ENCODE data around the gene RPL28.

RPL28 gene

GRCh38 chr19:55348317-55349034, 37.3 kb upstream of the RPL28 start:
- H3K9ac ChIP-seq (ENCODE audit: low read length) = no peak overlapping the region
- no peaks in the 10 kb centered on the region for H3K9me2 ChIP-seq (replicated peaks; ENCODE audit: insufficient read depth, low read length)
- TF ChIP-seq EZH2phosphoT487 (IDR thresholded peaks at IDR 0.05; ENCODE audit: low read length) = no peak
- TF ChIP-seq EZH2 (optimal IDR thresholded peaks at IDR 0.05; ENCODE audit: low read depth, low read length) = no peak
- TF ChIP-seq CTCF (IDR thresholded peaks at IDR 0.05; ENCODE audit: low read length) = no peak
- no peak overlapping the region for H3K4me2 ChIP-seq (ENCODE audit: low read depth, low read length)
- no peak overlapping the region for H2AFZ ChIP-seq (ENCODE audit: low read length)
- H3K79me2 ChIP-seq (ENCODE audit: low read length) = no peaks in the 10 kb centered on the region
- no peaks in the 10 kb centered on the region for H3K4me1 ChIP-seq (ENCODE audit: low read length)
- peaks cover 29% of the 10 kb centered on the region for H3K27me3 ChIP-seq (replicated peaks; ENCODE audit: insufficient read depth, low read length)
- no peak for DNase-seq
- no peaks in the 10 kb centered on the region for H3K36me3 ChIP-seq (replicated peaks; ENCODE audit: insufficient read depth, low read length)
- no peaks in the 10 kb centered on the region; the same call in 1 of the 2 replicates for H3F3A ChIP-seq (ENCODE audit: insufficient read depth, low read length)
- no peaks in the 10 kb centered on the region for H4K20me1 ChIP-seq (ENCODE audit: insufficient read depth, low read length)
- H3K4me3 ChIP-seq (ENCODE audit: low read length) = no peak overlapping the region
- H3K27ac ChIP-seq (ENCODE audit: low read length) = no peak overlapping the region
- no peaks in the 10 kb centered on the region for H3K9me3 ChIP-seq (replicated peaks; ENCODE audit: insufficient read depth, low read length)

GRCh38 chr19:55350620-55351315, 35.0 kb upstream of the RPL28 start:
- H3K36me3 ChIP-seq (replicated peaks; ENCODE audit: insufficient read depth, low read length) = no peaks in the 10 kb centered on the region
- no peaks in the 10 kb centered on the region; the same call in 1 of the 2 replicates for H3F3A ChIP-seq (ENCODE audit: insufficient read depth, low read length)
- no peaks in the 10 kb centered on the region for H3K9me2 ChIP-seq (replicated peaks; ENCODE audit: insufficient read depth, low read length)
- H3K27ac ChIP-seq (ENCODE audit: low read length) = no peak overlapping the region
- no peak for TF ChIP-seq EZH2phosphoT487 (IDR thresholded peaks at IDR 0.05; ENCODE audit: low read length)
- TF ChIP-seq EZH2 (optimal IDR thresholded peaks at IDR 0.05; ENCODE audit: low read depth, low read length) = no peak
- TF ChIP-seq CTCF (IDR thresholded peaks at IDR 0.05; ENCODE audit: low read length) = no peak
- H3K4me2 ChIP-seq (ENCODE audit: low read depth, low read length) = no peak overlapping the region
- H3K79me2 ChIP-seq (ENCODE audit: low read length) = no peaks in the 10 kb centered on the region
- no peaks in the 10 kb centered on the region for H4K20me1 ChIP-seq (ENCODE audit: insufficient read depth, low read length)
- peaks cover 48% of the 10 kb centered on the region for H3K27me3 ChIP-seq (replicated peaks; ENCODE audit: insufficient read depth, low read length)
- no peaks in the 10 kb centered on the region for H3K9me3 ChIP-seq (replicated peaks; ENCODE audit: insufficient read depth, low read length)
- H3K9ac ChIP-seq (ENCODE audit: low read length) = no peak overlapping the region
- no peak for DNase-seq
- no peak overlapping the region for H3K4me3 ChIP-seq (ENCODE audit: low read length)
- H2AFZ ChIP-seq (ENCODE audit: low read length) = no peak overlapping the region
- H3K4me1 ChIP-seq (ENCODE audit: low read length) = no peaks in the 10 kb centered on the region

GRCh38 chr19:55352040-55352439, 33.7 kb upstream of the RPL28 start:
- Histone ChIP-seq H3K4me1 (ENCODE audit: low read length) (no peaks in the 10 kb centered on the region), H3K27me3 (replicated peaks; ENCODE audit: insufficient read depth, low read length) (peaks cover 60% of the 10 kb centered on the region), H3K36me3 (replicated peaks; ENCODE audit: insufficient read depth, low read length) (no peaks in the 10 kb centered on the region), H3K4me3 (ENCODE audit: low read length) (no peak overlapping the region), H3K27ac (ENCODE audit: low read length) (no peak overlapping the region), H3K79me2 (ENCODE audit: low read length) (no peaks in the 10 kb centered on the region), H3K9ac (ENCODE audit: low read length) (no peak overlapping the region), H3K9me2 (replicated peaks; ENCODE audit: insufficient read depth, low read length) (no peaks in the 10 kb centered on the region), H2AFZ (ENCODE audit: low read length) (no peak overlapping the region), H4K20me1 (ENCODE audit: insufficient read depth, low read length) (no peaks in the 10 kb centered on the region), H3F3A (ENCODE audit: insufficient read depth, low read length) (no peaks in the 10 kb centered on the region; the same call in 1 of the 2 replicates), H3K9me3 (replicated peaks; ENCODE audit: insufficient read depth, low read length) (no peaks in the 10 kb centered on the region), H3K4me2 (ENCODE audit: low read depth, low read length) (no peak overlapping the region)
- DNase-seq = no peak
- TF ChIP-seq EZH2phosphoT487 (IDR thresholded peaks at IDR 0.05; ENCODE audit: low read length) (no peak), CTCF (IDR thresholded peaks at IDR 0.05; ENCODE audit: low read length) (no peak)
